ENCODE results near the gene VIL1. TPM values are rescaled to one million over a fixed set of nuclear protein-coding genes. Genes with fewer than 3 reads are reported as not detected.

The VIL1 gene
- total and polyA plus RNA-seq, 2 of the 13 experiments (the other 11 are each of a cell fraction or from before 2014, with no cell fraction given) = 287 to 301 TPM

DNA sequence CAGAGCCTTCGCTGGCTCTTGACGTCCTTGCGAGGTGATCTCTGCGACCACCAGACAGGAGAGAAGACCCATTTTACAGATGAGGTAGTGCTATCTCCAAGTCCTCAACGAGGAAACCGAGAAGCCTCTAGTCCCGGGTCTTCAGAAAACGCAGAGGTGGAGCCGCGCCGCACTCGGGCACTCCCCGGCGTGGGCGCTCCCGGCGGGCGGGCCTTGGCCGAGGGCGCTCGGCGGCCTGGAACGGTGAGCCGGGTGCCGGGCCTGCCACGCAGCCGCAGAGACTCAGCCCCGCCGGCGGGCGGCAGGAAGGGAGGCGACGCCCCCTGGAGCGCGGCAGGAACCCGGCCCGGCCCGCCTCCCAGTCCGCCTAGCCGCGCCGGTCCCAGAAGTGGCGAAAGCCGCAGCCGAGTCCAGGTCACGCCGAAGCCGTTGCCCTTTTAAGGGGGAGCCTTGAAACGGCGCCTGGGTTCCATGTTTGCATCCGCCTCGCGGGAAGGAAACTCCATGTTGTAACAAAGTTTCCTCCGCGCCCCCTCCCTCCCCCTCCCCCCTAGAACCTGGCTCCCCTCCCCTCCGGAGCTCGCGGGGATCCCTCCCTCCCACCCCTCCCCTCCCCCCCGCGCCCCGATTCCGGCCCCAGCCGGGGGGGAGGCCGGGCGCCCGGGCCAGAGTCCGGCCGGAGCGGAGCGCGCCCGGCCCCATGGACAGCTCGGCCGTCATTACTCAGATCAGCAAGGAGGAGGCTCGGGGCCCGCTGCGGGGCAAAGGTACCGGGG, 19.3 kb upstream of the VIL1 start, which contains the start of gene CTDSP1 (continued):
- TF ChIP-seq, protein P1, sequence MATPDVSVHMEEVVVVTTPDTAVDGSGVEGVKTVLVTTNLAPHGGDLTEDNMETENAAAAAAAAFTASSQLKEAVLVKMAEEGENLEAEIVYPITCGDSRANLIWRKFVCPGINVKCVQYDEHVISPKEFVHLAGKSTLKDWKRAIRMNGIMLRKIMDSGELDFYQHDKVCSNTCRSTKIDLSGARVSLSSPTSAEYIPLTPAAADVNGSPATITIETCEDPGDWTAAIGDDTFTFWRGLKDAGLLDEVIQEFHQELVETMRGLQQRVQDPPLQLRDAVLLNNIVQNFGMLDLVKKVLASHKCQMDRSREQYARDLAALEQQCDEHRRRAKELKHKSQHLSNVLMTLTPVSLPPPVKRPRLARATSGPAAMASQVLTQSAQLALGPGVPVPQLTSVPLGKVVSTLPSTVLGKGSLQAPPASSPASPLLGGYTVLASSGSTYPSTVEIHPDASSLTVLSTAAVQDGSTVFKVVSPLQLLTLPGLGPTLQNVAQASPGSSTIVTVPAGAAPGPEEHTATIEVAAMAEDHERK (CRISPR knock-in tag; IDR thresholded peaks at IDR 0.05; ENCODE audit: low read depth) = 0 out of 2 replicates have a peak, but pooled peaks have one; percentile 15
- TF ChIP-seq, protein P2, sequence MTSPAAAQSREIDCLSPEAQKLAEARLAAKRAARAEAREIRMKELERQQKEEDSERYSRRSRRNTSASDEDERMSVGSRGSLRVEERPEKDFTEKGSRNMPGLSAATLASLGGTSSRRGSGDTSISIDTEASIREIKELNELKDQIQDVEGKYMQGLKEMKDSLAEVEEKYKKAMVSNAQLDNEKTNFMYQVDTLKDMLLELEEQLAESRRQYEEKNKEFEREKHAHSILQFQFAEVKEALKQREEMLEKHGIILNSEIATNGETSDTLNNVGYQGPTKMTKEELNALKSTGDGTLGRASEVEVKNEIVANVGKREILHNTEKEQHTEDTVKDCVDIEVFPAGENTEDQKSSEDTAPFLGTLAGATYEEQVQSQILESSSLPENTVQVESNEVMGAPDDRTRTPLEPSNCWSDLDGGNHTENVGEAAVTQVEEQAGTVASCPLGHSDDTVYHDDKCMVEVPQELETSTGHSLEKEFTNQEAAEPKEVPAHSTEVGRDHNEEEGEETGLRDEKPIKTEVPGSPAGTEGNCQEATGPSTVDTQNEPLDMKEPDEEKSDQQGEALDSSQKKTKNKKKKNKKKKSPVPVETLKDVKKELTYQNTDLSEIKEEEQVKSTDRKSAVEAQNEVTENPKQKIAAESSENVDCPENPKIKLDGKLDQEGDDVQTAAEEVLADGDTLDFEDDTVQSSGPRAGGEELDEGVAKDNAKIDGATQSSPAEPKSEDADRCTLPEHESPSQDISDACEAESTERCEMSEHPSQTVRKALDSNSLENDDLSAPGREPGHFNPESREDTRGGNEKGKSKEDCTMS (CRISPR knock-in tag; conservative IDR thresholded peaks at IDR 0.05) = no peak
- TF ChIP-seq, protein P3, sequence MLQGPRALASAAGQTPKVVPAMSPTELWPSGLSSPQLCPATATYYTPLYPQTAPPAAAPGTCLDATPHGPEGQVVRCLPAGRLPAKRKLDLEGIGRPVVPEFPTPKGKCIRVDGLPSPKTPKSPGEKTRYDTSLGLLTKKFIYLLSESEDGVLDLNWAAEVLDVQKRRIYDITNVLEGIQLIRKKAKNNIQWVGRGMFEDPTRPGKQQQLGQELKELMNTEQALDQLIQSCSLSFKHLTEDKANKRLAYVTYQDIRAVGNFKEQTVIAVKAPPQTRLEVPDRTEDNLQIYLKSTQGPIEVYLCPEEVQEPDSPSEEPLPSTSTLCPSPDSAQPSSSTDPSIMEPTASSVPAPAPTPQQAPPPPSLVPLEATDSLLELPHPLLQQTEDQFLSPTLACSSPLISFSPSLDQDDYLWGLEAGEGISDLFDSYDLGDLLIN (CRISPR knock-in tag; IDR thresholded peaks at IDR 0.05; ENCODE audit: borderline replicate concordance) = no peak
- TF ChIP-seq ZNF33B (CRISPR knock-in tag; IDR thresholded peaks at IDR 0.05) (no peak), ZNF550 (CRISPR knock-in tag; IDR thresholded peaks at IDR 0.05; ENCODE audit: borderline replicate concordance) (no peak), NBN (conservative IDR thresholded peaks at IDR 0.05) (no peak), THYN1 (CRISPR knock-in tag; IDR thresholded peaks at IDR 0.05; ENCODE audit: borderline replicate concordance, low read depth) (no peak), CAMTA2 (CRISPR knock-in tag; IDR thresholded peaks at IDR 0.05; ENCODE audit: borderline replicate concordance) (no peak; the same call in 1 of the 2 replicates)
- TF ChIP-seq, protein P4, sequence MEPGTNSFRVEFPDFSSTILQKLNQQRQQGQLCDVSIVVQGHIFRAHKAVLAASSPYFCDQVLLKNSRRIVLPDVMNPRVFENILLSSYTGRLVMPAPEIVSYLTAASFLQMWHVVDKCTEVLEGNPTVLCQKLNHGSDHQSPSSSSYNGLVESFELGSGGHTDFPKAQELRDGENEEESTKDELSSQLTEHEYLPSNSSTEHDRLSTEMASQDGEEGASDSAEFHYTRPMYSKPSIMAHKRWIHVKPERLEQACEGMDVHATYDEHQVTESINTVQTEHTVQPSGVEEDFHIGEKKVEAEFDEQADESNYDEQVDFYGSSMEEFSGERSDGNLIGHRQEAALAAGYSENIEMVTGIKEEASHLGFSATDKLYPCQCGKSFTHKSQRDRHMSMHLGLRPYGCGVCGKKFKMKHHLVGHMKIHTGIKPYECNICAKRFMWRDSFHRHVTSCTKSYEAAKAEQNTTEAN (CRISPR knock-in tag; conservative IDR thresholded peaks at IDR 0.05) = peak; percentile 55
- TF ChIP-seq, protein P5, sequence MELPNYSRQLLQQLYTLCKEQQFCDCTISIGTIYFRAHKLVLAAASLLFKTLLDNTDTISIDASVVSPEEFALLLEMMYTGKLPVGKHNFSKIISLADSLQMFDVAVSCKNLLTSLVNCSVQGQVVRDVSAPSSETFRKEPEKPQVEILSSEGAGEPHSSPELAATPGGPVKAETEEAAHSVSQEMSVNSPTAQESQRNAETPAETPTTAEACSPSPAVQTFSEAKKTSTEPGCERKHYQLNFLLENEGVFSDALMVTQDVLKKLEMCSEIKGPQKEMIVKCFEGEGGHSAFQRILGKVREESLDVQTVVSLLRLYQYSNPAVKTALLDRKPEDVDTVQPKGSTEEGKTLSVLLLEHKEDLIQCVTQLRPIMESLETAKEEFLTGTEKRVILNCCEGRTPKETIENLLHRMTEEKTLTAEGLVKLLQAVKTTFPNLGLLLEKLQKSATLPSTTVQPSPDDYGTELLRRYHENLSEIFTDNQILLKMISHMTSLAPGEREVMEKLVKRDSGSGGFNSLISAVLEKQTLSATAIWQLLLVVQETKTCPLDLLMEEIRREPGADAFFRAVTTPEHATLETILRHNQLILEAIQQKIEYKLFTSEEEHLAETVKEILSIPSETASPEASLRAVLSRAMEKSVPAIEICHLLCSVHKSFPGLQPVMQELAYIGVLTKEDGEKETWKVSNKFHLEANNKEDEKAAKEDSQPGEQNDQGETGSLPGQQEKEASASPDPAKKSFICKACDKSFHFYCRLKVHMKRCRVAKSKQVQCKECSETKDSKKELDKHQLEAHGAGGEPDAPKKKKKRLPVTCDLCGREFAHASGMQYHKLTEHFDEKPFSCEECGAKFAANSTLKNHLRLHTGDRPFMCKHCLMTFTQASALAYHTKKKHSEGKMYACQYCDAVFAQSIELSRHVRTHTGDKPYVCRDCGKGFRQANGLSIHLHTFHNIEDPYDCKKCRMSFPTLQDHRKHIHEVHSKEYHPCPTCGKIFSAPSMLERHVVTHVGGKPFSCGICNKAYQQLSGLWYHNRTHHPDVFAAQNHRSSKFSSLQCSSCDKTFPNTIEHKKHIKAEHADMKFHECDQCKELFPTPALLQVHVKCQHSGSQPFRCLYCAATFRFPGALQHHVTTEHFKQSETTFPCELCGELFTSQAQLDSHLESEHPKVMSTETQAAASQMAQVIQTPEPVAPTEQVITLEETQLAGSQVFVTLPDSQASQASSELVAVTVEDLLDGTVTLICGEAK (IDR thresholded peaks at IDR 0.05) = no peak
- TF ChIP-seq, protein P5 (CRISPR knock-in tag; IDR thresholded peaks at IDR 0.05) = no peak; the same call in 1 of the 2 replicates

All from HepG2 (cell line).